GM23248 (cell line): ENCODE results near the gene ARMH3. TPM values are rescaled to one million over a fixed set of nuclear protein-coding genes. Genes with fewer than 3 reads are reported as not detected.

Source experiments
- DNase-seq: peaks from one replicate; pipeline ENCODE4 v3.0.0-alpha.2; 2015
- H2AFZ ChIP-seq: fragments of 200-600 bp; sonication (generic); 2 replicates; pipeline ENCODE4 v1.6.1; 2016; ENCODE audit warnings: antibody characterized with exemption
- H3F3A ChIP-seq: fragments of 200-600 bp; sonication (generic); 2 replicates; pipeline ENCODE4 v1.6.1; 2016; ENCODE audit warnings: mild to moderate bottlenecking, antibody characterized with exemption, mixed run types; ENCODE audit not compliant: insufficient read depth
- H3K27ac ChIP-seq: fragments of 200-600 bp; sonication (generic); 2 replicates; pipeline ENCODE4 v1.5.1; 2016; ENCODE audit warnings: mild to moderate bottlenecking
- H3K27me3 ChIP-seq: fragments of 200-600 bp; sonication (generic); replicated peaks from 2 replicates; pipeline ENCODE4 v1.6.1; 2016; ENCODE audit warnings: mild to moderate bottlenecking; ENCODE audit not compliant: insufficient read depth
- H3K36me3 ChIP-seq: fragments of 200-600 bp; sonication (generic); 2 replicates; pipeline ENCODE4 v1.6.1; 2016; ENCODE audit warnings: low read depth, mild to moderate bottlenecking
- H3K4me1 ChIP-seq: fragments of 200-600 bp; sonication (generic); 2 replicates; pipeline ENCODE4 v1.6.1; 2016; ENCODE audit warnings: mild to moderate bottlenecking; ENCODE audit not compliant: insufficient read depth
- H3K4me2 ChIP-seq: fragments of 200-600 bp; sonication (generic); one replicate; pipeline ENCODE4 v1.6.1; 2016; ENCODE audit warnings: mild to moderate bottlenecking; ENCODE audit not compliant: unreplicated experiment
- H3K4me3 ChIP-seq: fragments of 200-600 bp; sonication (generic); 2 replicates; pipeline ENCODE4 v1.5.1; 2016; ENCODE audit warnings: mild to moderate bottlenecking
- H3K79me2 ChIP-seq: fragments of 200-600 bp; sonication (generic); 2 replicates; pipeline ENCODE4 v1.6.1; 2016; ENCODE audit warnings: mild to moderate bottlenecking; ENCODE audit not compliant: insufficient read depth
- H3K9ac ChIP-seq: fragments of 200-600 bp; sonication (generic); 2 replicates; pipeline ENCODE4 v1.6.1; 2016; ENCODE audit warnings: mild to moderate bottlenecking
- H3K9me2 ChIP-seq: fragments of 200-600 bp; sonication (generic); 2 replicates; pipeline ENCODE4 v1.6.1; 2016; ENCODE audit warnings: mixed run types, mild to moderate bottlenecking, moderate library complexity; ENCODE audit not compliant: insufficient read depth
- H3K9me3 ChIP-seq: fragments of 200-600 bp; sonication (generic); one replicate; pipeline ENCODE4 v1.6.1; 2017; ENCODE audit warnings: low read depth
- H4K20me1 ChIP-seq: fragments of 200-600 bp; sonication (generic); 2 replicates; pipeline ENCODE4 v1.6.0; 2016; ENCODE audit not compliant: insufficient read depth
- EZH2 ChIP-seq: fragments of 200-600 bp; sonication (generic); IDR thresholded peaks from 2 replicates; pipeline ENCODE4 v1.6.1; 2018; ENCODE audit warnings: antibody characterized with exemption, mild to moderate bottlenecking; ENCODE audit not compliant: insufficient read depth, poor library complexity, severe bottlenecking
- EZH2phosphoT487 ChIP-seq: fragments of 200-600 bp; sonication (generic); IDR thresholded peaks from 2 replicates; pipeline ENCODE4 v1.6.1; 2018; ENCODE audit warnings: antibody characterized with exemption, moderate library complexity, mild to moderate bottlenecking, low read depth; ENCODE audit not compliant: insufficient read depth
- WGBS, 2 experiments: methylation state at CpG; one replicate each; pipeline ENCODE4 v1.1.6; 2015 to 2017; ENCODE audit warnings: low lambda C conversion rate in 2 of 2, low coverage in 1 of 2; ENCODE audit errors: missing lambda C conversion rate in 2 of 2; 5-methylcytosine and 5-hydroxymethylcytosine counted together
- in situ Hi-C: fragments of 300-500 bp; cut with MboI; formaldehyde crosslinking; loops from 2 replicates; pipeline ENCODE4 v1.15.0; 2020
- polyA plus RNA-seq: library from polyadenylated mRNA; unstranded; fragments of >200 nt; fragmentation: Nextera tagmentation; extraction: Ambion mirVana; gene quantifications from 2 replicates; pipeline ENCODE4 v1.2.1, GENCODE V29; 2016
- total RNA-seq: library from RNA; depleted of rRNA; stranded (reverse); fragments of >200 nt; shearing (Covaris generic); gene quantifications from 2 replicates; pipeline ENCODE4 v1.2.3, GENCODE V29; 2014

The ARMH3 gene
- total and polyA plus RNA-seq, 2 experiments from 2014 or later, result 9.0 to 9.5 TPM

DNA sequence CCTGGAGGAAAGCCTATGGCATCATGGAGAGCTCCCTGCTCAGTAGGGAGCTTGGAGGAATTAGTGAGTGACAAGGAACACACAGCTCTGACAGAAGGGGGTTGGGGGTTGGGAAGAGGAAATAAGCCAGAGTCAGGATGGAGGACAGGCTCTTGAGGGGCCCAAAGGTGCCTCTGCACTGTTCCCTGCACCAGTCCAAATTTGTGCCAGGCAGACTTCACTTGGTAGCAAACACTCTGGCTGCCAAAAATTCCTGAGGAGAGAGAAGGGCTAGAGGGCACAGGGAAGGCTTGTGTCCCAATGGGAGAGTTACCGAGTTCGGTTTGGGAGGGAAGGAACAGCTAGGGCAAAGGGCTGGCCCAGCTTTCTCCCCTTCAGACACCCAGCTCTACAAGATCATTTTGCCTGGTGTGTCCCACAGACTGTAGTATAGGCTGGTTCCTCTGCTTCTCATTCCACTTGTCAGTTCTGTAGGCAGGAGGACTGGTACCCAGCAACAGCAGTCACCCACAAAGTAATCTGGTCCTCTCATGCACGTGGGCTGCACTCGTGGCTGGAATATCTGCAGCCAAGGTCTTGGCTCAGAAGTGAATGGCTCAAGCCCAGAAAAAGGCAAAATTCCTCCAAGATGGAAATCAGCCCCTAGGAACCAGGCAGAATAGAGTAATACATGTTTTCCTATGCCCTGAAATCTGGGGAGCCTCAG is 204.4 kb downstream of the ARMH3 start:
- Histone ChIP-seq H3K4me3 (no peak overlapping the region), H3K4me2 (no peak overlapping the region), H3K27ac (no peak overlapping the region), H2AFZ (no peak overlapping the region), H3K27me3 (no peaks in the 10 kb centered on the region), H3K9me3 (no peaks in the 10 kb centered on the region), H3F3A (peaks cover 2% of the 10 kb centered on the region; the same call in 1 of the 2 replicates), H3K9ac (no peak overlapping the region), H3K4me1 (no peaks in the 10 kb centered on the region), H3K79me2 (no peaks in the 10 kb centered on the region), H3K9me2 (no peaks in the 10 kb centered on the region), H3K36me3 (no peaks in the 10 kb centered on the region), H4K20me1 (no peaks in the 10 kb centered on the region)
- peak; percentile 51 for DNase-seq
- 57 to 61% methylated on average over 4 of the region's 4 CpGs for WGBS, 2 experiments
- in situ Hi-C loops, result no loop called here
- no peak for TF ChIP-seq EZH2phosphoT487
- no peak for TF ChIP-seq EZH2

DNA sequence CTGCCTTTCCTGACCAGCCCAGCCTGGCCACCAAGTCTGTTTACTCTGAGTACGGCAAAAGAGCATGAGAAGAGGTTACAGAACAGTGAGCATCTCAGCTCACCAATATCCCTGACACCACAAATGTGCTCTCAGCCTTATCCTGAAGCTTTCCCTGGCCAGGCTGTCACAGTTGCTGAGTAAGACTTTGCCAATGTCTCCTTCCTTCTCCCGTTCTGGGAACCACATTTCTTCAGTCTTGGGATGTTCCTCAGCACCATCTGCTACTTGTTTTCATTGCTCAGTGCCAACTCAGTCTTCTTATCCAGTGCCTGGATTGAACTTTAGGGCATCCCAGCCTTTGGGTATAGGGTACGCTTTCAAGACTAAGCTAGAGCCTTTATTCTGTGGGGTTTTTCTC is 205.2 kb downstream of the ARMH3 start:
- DNase-seq, result no peak
- H3K4me3 ChIP-seq, result no peak overlapping the region
- TF ChIP-seq EZH2, result no peak
- no peak for TF ChIP-seq EZH2phosphoT487
- no peaks in the 10 kb centered on the region for H3K79me2 ChIP-seq
- H3K9me3 ChIP-seq, result no peaks in the 10 kb centered on the region
- no peak overlapping the region for H3K4me2 ChIP-seq
- no peaks in the 10 kb centered on the region for H3K27me3 ChIP-seq
- no peaks in the 10 kb centered on the region for H3K36me3 ChIP-seq
- no peak overlapping the region for H3K9ac ChIP-seq
- H4K20me1 ChIP-seq, result no peaks in the 10 kb centered on the region
- 61 to 63% methylated on average over 3 of the region's 3 CpGs for WGBS, 2 experiments
- H2AFZ ChIP-seq, result no peak overlapping the region
- no peaks in the 10 kb centered on the region for H3K9me2 ChIP-seq
- no peak overlapping the region for H3K27ac ChIP-seq
- in situ Hi-C loops, result no loop called here
- H3K4me1 ChIP-seq, result no peaks in the 10 kb centered on the region
- H3F3A ChIP-seq, result no peaks in the 10 kb centered on the region

DNA sequence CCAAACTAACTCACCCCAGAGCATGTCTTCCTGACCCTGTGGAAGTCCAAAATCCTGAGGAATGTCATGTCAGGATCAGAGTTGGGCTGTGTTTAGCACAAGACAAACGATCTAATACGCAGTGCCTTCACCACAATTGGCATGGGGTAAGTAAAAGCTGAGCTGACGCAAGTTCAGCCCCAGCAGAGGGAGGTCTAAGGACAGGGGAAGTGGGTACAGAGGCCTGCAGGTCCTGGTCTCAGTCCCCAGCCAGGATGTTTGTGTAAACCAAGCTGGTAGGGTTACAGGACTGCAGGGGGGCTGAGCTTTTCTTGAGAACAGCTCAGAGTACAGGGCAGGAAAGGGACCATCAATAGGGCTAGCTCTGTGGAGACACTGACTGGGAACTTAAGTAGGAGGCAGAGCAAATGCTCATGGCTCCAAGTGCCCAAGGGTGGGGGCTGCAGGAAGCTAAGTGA is 207.1 kb downstream of the ARMH3 start:
- no peaks in the 10 kb centered on the region for H4K20me1 ChIP-seq

DNA sequence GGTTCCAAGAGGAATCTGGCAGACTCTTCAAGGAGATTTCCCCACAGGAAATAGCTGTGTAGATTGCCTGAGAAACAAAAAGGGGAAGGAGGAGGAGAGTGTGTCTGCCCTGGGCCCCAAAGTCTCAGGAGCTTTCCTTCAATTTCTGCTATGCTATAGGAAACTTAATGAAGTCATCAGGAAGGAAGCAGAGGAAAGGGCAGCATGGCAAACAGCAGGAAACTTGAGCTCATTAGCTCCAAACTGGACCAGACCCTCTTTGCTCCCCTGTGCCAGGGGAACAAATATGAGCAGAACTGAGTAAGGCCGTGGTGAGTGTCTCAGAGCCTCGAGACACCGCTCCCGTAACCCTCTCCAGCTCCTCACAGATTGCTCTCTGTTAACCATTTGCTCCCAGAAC is 207.6 kb downstream of the ARMH3 start:
- TF ChIP-seq EZH2, result no peak
- TF ChIP-seq EZH2phosphoT487, result no peak
- 65 to 68% methylated on average over 4 of the region's 4 CpGs for WGBS, 2 experiments
- Histone ChIP-seq H3K27me3 (no peaks in the 10 kb centered on the region), H3F3A (no peaks in the 10 kb centered on the region), H3K4me3 (no peak overlapping the region), H3K4me1 (no peaks in the 10 kb centered on the region), H3K27ac (no peak overlapping the region), H3K36me3 (no peaks in the 10 kb centered on the region), H2AFZ (no peak overlapping the region), H3K4me2 (no peak overlapping the region), H3K9me3 (no peaks in the 10 kb centered on the region), H3K9ac (no peak overlapping the region), H4K20me1 (no peaks in the 10 kb centered on the region), H3K9me2 (no peaks in the 10 kb centered on the region), H3K79me2 (no peaks in the 10 kb centered on the region)
- no peak for DNase-seq
- in situ Hi-C loops, result no loop called here

More for the DNA sequence above, 207.1 kb downstream of the ARMH3 start:
- 87% methylated on average over 3 of the region's 3 CpGs for WGBS, 2 experiments
- H3K27ac ChIP-seq, result no peak overlapping the region
- H3K36me3 ChIP-seq, result no peaks in the 10 kb centered on the region
- no peaks in the 10 kb centered on the region for H3K4me1 ChIP-seq
- H3K79me2 ChIP-seq, result no peaks in the 10 kb centered on the region
- DNase-seq, result no peak
- in situ Hi-C loops, result no loop called here
- H3K27me3 ChIP-seq, result no peaks in the 10 kb centered on the region
- H3K4me3 ChIP-seq, result no peak overlapping the region
- H3K9me2 ChIP-seq, result no peaks in the 10 kb centered on the region
- no peaks in the 10 kb centered on the region for H3K9me3 ChIP-seq
- TF ChIP-seq EZH2 (no peak), EZH2phosphoT487 (no peak)
- H3K4me2 ChIP-seq, result no peak overlapping the region
- no peak overlapping the region for H2AFZ ChIP-seq
- H3K9ac ChIP-seq, result no peak overlapping the region
- no peaks in the 10 kb centered on the region for H3F3A ChIP-seq
